PC-9 (cell line): ENCODE data around the gene PGAM1. TPM values are rescaled to one million over a fixed set of nuclear protein-coding genes. Genes with fewer than 3 reads are reported as not detected.

ENCODE experiments used
- BruUV-seq: library from RNA; stranded (reverse); fragments of 400-500 nt; replicated peaks from 2 replicates; lab custom pipeline; 2021; lab: Mats Ljungman, UMichigan
- CTCF ChIA-PET: fragments of 300-600 bp; sonication (Branson Sonifier 250); formaldehyde crosslinking; loops from one replicate; lab custom pipeline; 2022; ENCODE audit warnings: antibody characterized with exemption; lab: Charles Lee
- POLR2A ChIA-PET: fragments of 300-600 bp; sonication (Branson Sonifier 250); formaldehyde crosslinking; loops from one replicate; lab custom pipeline; 2022; ENCODE audit warnings: antibody characterized with exemption; ENCODE audit not compliant: unreplicated experiment; lab: Charles Lee
- DNase-seq, 2 experiments: peaks; one replicate each; pipeline versions ENCODE4 v3.0.0 to v3.0.0-alpha.2; 2015 to 2022; ENCODE audit warnings: mixed read lengths in 1 of 2
- H2AFZ ChIP-seq: fragments of 200-600 bp; sonication (generic); 2 replicates; pipeline ENCODE4 v1.8.1; 2017; ENCODE audit warnings: antibody characterized with exemption
- H3F3A ChIP-seq: fragments of 200-600 bp; sonication (generic); 2 replicates; pipeline ENCODE4 v1.8.1; 2017; ENCODE audit warnings: antibody characterized with exemption, mild to moderate bottlenecking, low read depth; ENCODE audit not compliant: insufficient read depth
- H3K27ac ChIP-seq: fragments of 200-600 bp; sonication (generic); 2 replicates; pipeline ENCODE4 v1.6.1; 2016; ENCODE audit warnings: mixed run types
- H3K27me3 ChIP-seq: fragments of 200-600 bp; sonication (generic); 2 replicates; pipeline ENCODE4 v1.6.1; 2016; ENCODE audit warnings: low read depth, mixed run types; ENCODE audit not compliant: insufficient read depth
- H3K36me3 ChIP-seq: fragments of 200-600 bp; sonication (generic); 2 replicates; pipeline ENCODE4 v1.6.1; 2016; ENCODE audit warnings: low read depth, mixed run types
- H3K4me1 ChIP-seq: fragments of 200-600 bp; sonication (generic); replicated peaks from 2 replicates; pipeline ENCODE4 v1.6.1; 2016; ENCODE audit warnings: mixed run types; ENCODE audit not compliant: insufficient read depth
- H3K4me2 ChIP-seq: fragments of 200-600 bp; sonication (generic); 2 replicates; pipeline ENCODE4 v1.6.1; 2017; ENCODE audit warnings: mixed run types
- H3K4me3 ChIP-seq: fragments of 200-600 bp; sonication (generic); 2 replicates; pipeline ENCODE4 v1.6.1; 2016; ENCODE audit warnings: mixed run types
- H3K79me2 ChIP-seq: fragments of 200-600 bp; sonication (generic); 2 replicates; pipeline ENCODE4 v1.6.1; 2017; ENCODE audit warnings: low read depth, mixed run types
- H3K9me2 ChIP-seq: fragments of 200-600 bp; sonication (generic); 2 replicates; pipeline ENCODE4 v1.8.1; 2017; ENCODE audit warnings: mild to moderate bottlenecking; ENCODE audit not compliant: insufficient read depth
- H3K9me3 ChIP-seq: fragments of 200-600 bp; sonication (generic); 2 replicates; pipeline ENCODE4 v1.8.1; 2016; ENCODE audit warnings: low read depth; ENCODE audit not compliant: insufficient read depth
- H4K20me1 ChIP-seq: fragments of 200-600 bp; sonication (generic); 2 replicates; pipeline ENCODE4 v1.8.1; 2017; ENCODE audit not compliant: insufficient read depth
- EZH2 ChIP-seq: fragments of 200-600 bp; sonication (generic); IDR thresholded peaks from 2 replicates; pipeline ENCODE4 v1.8.0; 2017; ENCODE audit warnings: antibody characterized with exemption, low read depth
- intact Hi-C: fragments of 100-400 bp; cut with micrococcal nuclease; formaldehyde crosslinking; loops from one replicate; pipeline ENCODE4 v1.10.0; 2022; ENCODE audit not compliant: unreplicated experiment
- total RNA-seq: library from RNA; stranded (reverse); gene quantifications from 2 replicates; pipeline ENCODE4 v1.2.3, GENCODE V29; 2021
- TF ChIP-seq, protein P1 (sequence below): fragments of 200-600 bp; sonication (generic); conservative IDR thresholded peaks from 2 replicates; pipeline ENCODE4 v1.6.1; 2017; ENCODE audit warnings: mixed run types, antibody characterized with exemption, mild to moderate bottlenecking, moderate library complexity

PGAM1 gene
- total RNA-seq, 1 experiment from 2014 or later: 243 TPM

DNA sequence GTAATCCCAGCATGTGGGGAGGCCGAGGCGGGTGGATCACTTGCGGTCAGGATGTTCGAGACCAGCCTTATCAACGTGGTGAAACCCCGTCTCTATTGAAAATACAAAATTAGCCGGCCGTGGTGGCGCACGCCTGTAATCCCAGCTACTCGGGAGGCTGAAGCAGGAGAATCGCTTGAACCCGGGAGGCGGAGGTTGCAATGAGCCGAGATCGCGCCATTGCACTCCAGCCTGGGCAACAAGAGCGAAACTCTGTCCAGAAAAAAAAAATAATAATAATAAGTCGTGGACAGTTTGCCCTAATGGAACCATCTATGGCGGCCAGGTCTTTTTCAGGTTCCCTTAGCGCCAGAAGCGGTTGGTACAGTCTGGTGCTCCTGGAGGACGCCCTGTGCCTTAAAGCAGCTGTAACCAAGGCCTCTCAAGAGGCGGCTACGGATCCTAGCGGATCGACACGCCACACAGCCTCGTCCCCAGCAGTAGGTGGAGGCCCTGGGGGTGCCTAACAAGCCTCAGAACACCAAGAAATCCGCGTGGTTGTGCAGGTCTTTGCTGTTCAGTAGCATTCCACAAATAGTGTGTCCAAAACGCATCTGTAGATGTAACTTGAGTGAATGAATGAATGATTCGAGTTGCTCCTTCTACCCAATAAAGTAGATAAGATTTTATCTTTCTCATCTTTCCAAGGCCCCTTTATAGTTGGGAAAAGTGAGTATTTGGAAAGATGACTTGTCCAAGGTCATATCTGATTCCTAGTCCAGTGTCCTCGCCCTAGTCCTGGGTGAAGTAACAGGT lies 982 bp downstream of the PGAM1 start:
- no peak overlapping the region; the same call in 1 of the 2 replicates for H2AFZ ChIP-seq
- intact Hi-C loops: loop anchor here (2.0 kb wide), 1 partner anchor 26 kb away; the partner anchor contains the start of gene RRP12

DNA sequence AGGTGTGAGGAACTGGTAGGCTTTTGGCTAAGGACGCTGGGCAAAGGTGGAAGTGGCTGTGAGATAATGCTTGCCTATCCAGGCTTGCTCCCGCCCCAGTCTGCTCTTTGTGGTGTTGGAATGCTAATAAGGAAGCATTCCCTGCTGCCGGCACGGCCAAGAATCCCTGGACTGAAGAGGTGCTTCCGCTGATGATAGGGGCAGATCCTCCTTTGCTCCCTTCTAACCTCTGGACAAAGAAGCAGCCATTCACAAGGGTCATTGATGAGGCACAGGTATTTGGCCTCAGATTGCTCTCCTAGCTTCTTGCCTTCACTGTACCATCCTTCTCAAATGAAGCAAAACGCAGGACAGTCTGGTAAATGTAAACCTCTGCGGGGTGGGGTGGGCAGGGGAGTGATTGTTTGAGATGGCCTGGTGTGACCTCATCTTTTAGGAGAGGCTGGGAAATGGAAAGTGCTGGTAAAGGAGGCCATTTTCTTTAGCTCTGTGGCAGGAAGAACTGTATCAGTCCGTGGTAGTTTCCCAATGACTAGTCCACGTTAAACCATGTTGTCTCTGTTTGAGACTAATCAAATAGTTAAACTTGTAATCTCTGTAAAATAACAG lies 1.7 kb downstream of the PGAM1 start:
- peak; percentile 51 to 55 for DNase-seq
- TF ChIP-seq, protein P1, sequence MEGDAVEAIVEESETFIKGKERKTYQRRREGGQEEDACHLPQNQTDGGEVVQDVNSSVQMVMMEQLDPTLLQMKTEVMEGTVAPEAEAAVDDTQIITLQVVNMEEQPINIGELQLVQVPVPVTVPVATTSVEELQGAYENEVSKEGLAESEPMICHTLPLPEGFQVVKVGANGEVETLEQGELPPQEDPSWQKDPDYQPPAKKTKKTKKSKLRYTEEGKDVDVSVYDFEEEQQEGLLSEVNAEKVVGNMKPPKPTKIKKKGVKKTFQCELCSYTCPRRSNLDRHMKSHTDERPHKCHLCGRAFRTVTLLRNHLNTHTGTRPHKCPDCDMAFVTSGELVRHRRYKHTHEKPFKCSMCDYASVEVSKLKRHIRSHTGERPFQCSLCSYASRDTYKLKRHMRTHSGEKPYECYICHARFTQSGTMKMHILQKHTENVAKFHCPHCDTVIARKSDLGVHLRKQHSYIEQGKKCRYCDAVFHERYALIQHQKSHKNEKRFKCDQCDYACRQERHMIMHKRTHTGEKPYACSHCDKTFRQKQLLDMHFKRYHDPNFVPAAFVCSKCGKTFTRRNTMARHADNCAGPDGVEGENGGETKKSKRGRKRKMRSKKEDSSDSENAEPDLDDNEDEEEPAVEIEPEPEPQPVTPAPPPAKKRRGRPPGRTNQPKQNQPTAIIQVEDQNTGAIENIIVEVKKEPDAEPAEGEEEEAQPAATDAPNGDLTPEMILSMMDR: no peak
- ChIA-PET CTCF (interaction anchor here (0.7 kb wide), 1 partner anchor 296 kb away, joined by 3 read pairs; no protein-coding TSS in a partner anchor), POLR2A (no interaction called here)
- Histone ChIP-seq H3K4me2 (peak overlapping the region; percentile 95), H4K20me1 (peaks cover 18% of the 10 kb centered on the region), H3K4me3 (peak overlapping the region; percentile 84), H2AFZ (no peak overlapping the region), H3K79me2 (peaks cover 41% of the 10 kb centered on the region), H3K9me3 (no peaks in the 10 kb centered on the region), H3F3A (peaks cover 38% of the 10 kb centered on the region), H3K36me3 (peaks cover 6% of the 10 kb centered on the region; the same call in 1 of the 2 replicates), H3K27ac (peak overlapping the region; percentile 29; the same call in 1 of the 2 replicates), H3K4me1 (peaks cover 12% of the 10 kb centered on the region), H3K27me3 (no peaks in the 10 kb centered on the region), H3K9me2 (no peaks in the 10 kb centered on the region)
- TSS peak; percentile 50 for BruUV-seq
- intact Hi-C loops: loop anchor here (2.0 kb wide), 1 partner anchor 27 kb away; the partner anchor contains the start of gene RRP12

More for the DNA sequence above, 982 bp downstream of the PGAM1 start:
- TF ChIP-seq EZH2: no peak
- TF ChIP-seq, protein P1: no peak
- Histone ChIP-seq H3F3A (peaks cover 38% of the 10 kb centered on the region), H3K27me3 (no peaks in the 10 kb centered on the region), H3K79me2 (peaks cover 41% of the 10 kb centered on the region), H3K4me3 (peak overlapping the region; percentile 84), H3K9me2 (no peaks in the 10 kb centered on the region), H3K36me3 (peaks cover 6% of the 10 kb centered on the region; the same call in 1 of the 2 replicates), H3K4me1 (peaks cover 12% of the 10 kb centered on the region), H3K27ac (peak overlapping the region; percentile 29; the same call in 1 of the 2 replicates), H4K20me1 (peaks cover 18% of the 10 kb centered on the region), H3K4me2 (peak overlapping the region; percentile 95), H3K9me3 (no peaks in the 10 kb centered on the region)
- ChIA-PET POLR2A (no interaction called here), CTCF (no interaction called here)
- BruUV-seq: no TSS peak
- DNase-seq: no peak

DNA sequence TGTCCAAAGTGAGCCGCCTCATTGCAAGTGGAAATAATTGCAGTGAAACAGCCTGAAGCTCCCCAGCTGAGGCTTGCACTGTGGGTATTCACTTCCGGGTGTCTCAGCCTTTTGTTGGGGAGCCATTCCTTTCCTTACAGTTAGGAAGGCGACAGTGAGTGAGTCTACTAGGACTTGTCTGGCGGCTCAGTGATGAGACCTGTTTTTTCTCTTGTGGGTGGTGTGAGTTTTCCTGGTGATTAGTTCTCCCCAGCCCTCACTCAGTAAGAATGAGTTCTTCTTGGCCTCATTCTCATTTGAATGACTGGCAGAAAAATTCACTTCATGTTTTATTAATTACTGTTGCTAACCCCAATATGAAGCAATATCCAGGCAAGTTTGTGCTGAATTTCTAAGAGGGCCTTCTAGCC lies 2.6 kb downstream of the PGAM1 start:
- peaks cover 38% of the 10 kb centered on the region for H3F3A ChIP-seq
- no peaks in the 10 kb centered on the region for H3K27me3 ChIP-seq
- H3K4me3 ChIP-seq: peak overlapping the region; percentile 84; the same call in 1 of the 2 replicates
- peak overlapping the region; percentile 95 for H3K4me2 ChIP-seq
- H3K9me2 ChIP-seq: no peaks in the 10 kb centered on the region
- peaks cover 41% of the 10 kb centered on the region for H3K79me2 ChIP-seq
- no peak overlapping the region for H2AFZ ChIP-seq
- peaks cover 18% of the 10 kb centered on the region for H4K20me1 ChIP-seq
- CTCF ChIA-PET: no interaction called here
- H3K27ac ChIP-seq: no peak overlapping the region
- DNase-seq: no peak
- intact Hi-C loops: no loop called here
- no peaks in the 10 kb centered on the region for H3K9me3 ChIP-seq
- no TSS peak for BruUV-seq
- peaks cover 12% of the 10 kb centered on the region for H3K4me1 ChIP-seq
- H3K36me3 ChIP-seq: peaks cover 6% of the 10 kb centered on the region; the same call in 1 of the 2 replicates
- POLR2A ChIA-PET: no interaction called here
- TF ChIP-seq, protein P1: no peak
- TF ChIP-seq EZH2: no peak
